ENCODE measurements around the gene GABBR2. TPM values are rescaled to one million over a fixed set of nuclear protein-coding genes. Genes with fewer than 3 reads are reported as not detected.

GABBR2 gene
- total and polyA plus RNA-seq, 2 of the 8 experiments (the other 6 are each of a cell fraction or from before 2014, with no cell fraction given), result 0.50 to 1.2 TPM

DNA sequence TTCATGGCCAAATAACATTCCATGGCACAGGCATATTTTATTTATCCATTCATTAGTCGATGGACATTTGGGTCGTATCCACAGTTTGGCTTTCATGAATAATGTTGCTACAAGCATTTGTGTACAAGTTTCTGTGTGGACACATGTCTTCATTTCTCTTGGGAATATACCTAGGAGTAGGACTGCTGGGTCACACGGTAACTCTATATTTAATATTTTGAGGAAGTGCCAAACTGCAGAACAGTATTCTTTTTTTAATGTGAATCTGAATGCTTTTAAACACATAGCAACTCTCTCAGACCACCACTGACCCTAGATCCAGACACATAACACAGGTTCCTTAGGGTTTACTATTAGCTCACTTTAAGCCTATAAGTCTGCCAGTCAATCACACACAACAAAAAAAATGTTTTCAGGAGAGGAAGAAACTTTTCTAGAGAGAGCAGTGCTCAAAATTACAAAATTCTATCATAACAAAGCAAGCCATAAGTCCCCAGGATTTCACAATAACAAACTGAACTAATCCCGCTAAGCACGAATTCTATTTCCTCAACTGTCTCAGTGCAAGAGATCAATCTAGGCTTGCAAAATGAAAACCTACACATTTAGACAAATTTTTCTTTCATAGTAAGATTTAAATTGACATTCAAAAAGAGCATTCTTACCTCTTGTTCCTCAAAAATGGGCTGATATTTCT is 41.8 kb upstream of the GABBR2 start (continued):
- TF ChIP-seq BCL11A (IDR thresholded peaks at IDR 0.05; ENCODE audit: low read depth in 2 of 2, low read length in 2 of 2) (no peak), RBBP5 (IDR thresholded peaks at IDR 0.05; ENCODE audit: borderline replicate concordance, low read depth, low read length) (no peak), KDM1A (IDR thresholded peaks at IDR 0.05; ENCODE audit: borderline replicate concordance, low read length) (no peak), RAD21 (IDR thresholded peaks at IDR 0.05 in 1 of 2, conservative IDR thresholded peaks at IDR 0.05 in 1 of 2; ENCODE audit: low read depth in 2 of 2, low read length in 2 of 2) (no peak), SAP30 (IDR thresholded peaks at IDR 0.05; ENCODE audit: insufficient read depth, insufficient replicate concordance, low read length) (no peak)

Measured in H1 (cell line).